ENCODE data around the gene ATXN10. TPM values are rescaled to one million over a fixed set of nuclear protein-coding genes. Genes with fewer than 3 reads are reported as not detected.

Gene ATXN10
- total RNA-seq, 1 experiment from 2014 or later = 135 TPM

- Histone ChIP-seq H3K9ac (ENCODE audit: low read length) (no peak overlapping the region), H3K36me3 (ENCODE audit: control insufficient read depth in 1 of 2, insufficient read depth in 2 of 2, low read length in 2 of 2) (no peaks in the 10 kb centered on the region), H3K27me3 (ENCODE audit: insufficient read depth, low read length) (no peaks in the 10 kb centered on the region), H3K9me2 (ENCODE audit: insufficient read depth) (no peaks in the 10 kb centered on the region), H3K4me2 (ENCODE audit: low read length) (no peak overlapping the region), H3K79me2 (ENCODE audit: insufficient read depth, low read length) (no peaks in the 10 kb centered on the region), H2AFZ (ENCODE audit: low read depth, low read length, poor library complexity, severe bottlenecking) (no peak overlapping the region), H4K20me1 (ENCODE audit: insufficient read depth) (no peaks in the 10 kb centered on the region), H3K9me3 (ENCODE audit: control insufficient read depth in 1 of 2, insufficient read depth in 1 of 2, low read depth in 1 of 2, low read length in 2 of 2) (no peaks in the 10 kb centered on the region), H3K27ac (ENCODE audit: low read depth, low read length) (no peak overlapping the region), H3K4me1 (ENCODE audit: control insufficient read depth in 1 of 2, insufficient read depth in 2 of 2, low read length in 2 of 2) (no peaks in the 10 kb centered on the region), H3K4me3 (replicated peaks in 1 of 2; ENCODE audit: low read depth in 1 of 2, low read length in 2 of 2) (no peak overlapping the region)
- ATAC-seq = no peak
- ChIA-PET CTCF (no interaction called here), RAD21 (ENCODE audit: low non-redundant PET in 1 of 2, low total read pairs in 2 of 2, uncharacterized antibody in 2 of 2, unreplicated experiment in 2 of 2) (no interaction called here), POLR2A (no interaction called here)
- no peak for TF ChIP-seq SIN3A (IDR thresholded peaks at IDR 0.05; ENCODE audit: low read depth)
- TF ChIP-seq EGR1 (IDR thresholded peaks at IDR 0.05; ENCODE audit: low read depth) = no peak
- no peak for TF ChIP-seq TCF7L2 (IDR thresholded peaks at IDR 0.05; ENCODE audit: borderline replicate concordance, extremely low read depth, insufficient read depth, insufficient read length)
- no peak for TF ChIP-seq SRF (IDR thresholded peaks at IDR 0.05; ENCODE audit: low read depth)
- TF ChIP-seq ATF3 (IDR thresholded peaks at IDR 0.05) = no peak
- no peak for TF ChIP-seq CEBPB (IDR thresholded peaks at IDR 0.05; ENCODE audit: low read depth)
- no peak for TF ChIP-seq SP1 (IDR thresholded peaks at IDR 0.05; ENCODE audit: low read depth)
- TF ChIP-seq ZFX (IDR thresholded peaks at IDR 0.05) = no peak
- TF ChIP-seq ELF1 (IDR thresholded peaks at IDR 0.05; ENCODE audit: borderline replicate concordance, low read depth) = no peak
- TF ChIP-seq POLR2A (IDR thresholded peaks at IDR 0.05; ENCODE audit: borderline replicate concordance, extremely low read depth, insufficient read depth, insufficient read length) = no peak
- TF ChIP-seq RAD21 (IDR thresholded peaks at IDR 0.05; ENCODE audit: low read depth) = no peak
- TF ChIP-seq REST (IDR thresholded peaks at IDR 0.05; ENCODE audit: low read depth) = no peak
- TF ChIP-seq EZH2 (IDR thresholded peaks at IDR 0.05) = no peak
- no peak for TF ChIP-seq CTCF (IDR thresholded peaks at IDR 0.05 in 2 of 3, conservative IDR thresholded peaks at IDR 0.05 in 1 of 3; ENCODE audit: borderline replicate concordance in 1 of 3, insufficient read depth in 1 of 3, low read depth in 2 of 3, low read length in 2 of 3)
- no peak for TF ChIP-seq CBX3 (IDR thresholded peaks at IDR 0.05; ENCODE audit: low read depth)
- TF ChIP-seq ZNF274 (IDR thresholded peaks at IDR 0.05; ENCODE audit: low read depth, low read length) = no peak
- DNase-seq (ENCODE audit: low read depth, low spot score) = no peak
- no TSS peak for BruUV-seq (replicated peaks)
- intact Hi-C loops (cut with micrococcal nuclease) = no loop called here
Observed at GRCh38 chr22:45814198-45814597, 142.6 kb downstream of the ATXN10 start.
